Fibroblast of skin of abdomen (primary cell): ENCODE results near the gene OR8G5. TPM values are rescaled to one million over a fixed set of nuclear protein-coding genes. Genes with fewer than 3 reads are reported as not detected.
"Not testable (repeated sequence)": the region's sequence is repeated elsewhere in the genome, so short reads cannot be mapped to it uniquely, and the experiment has no call there.

Experiments used
- DNase-seq: peaks from one replicate; pipeline ENCODE4 v3.0.0-alpha.2; 2013
- polyA plus RNA-seq, 2 experiments: library from polyadenylated mRNA; unstranded; fragments of 120-200 nt; gene quantifications; one replicate each; pipeline ENCODE4 v1.2.1, GENCODE V29; 2013; ENCODE audit not compliant: insufficient read length in 2 of 2

The OR8G5 gene, protein sequence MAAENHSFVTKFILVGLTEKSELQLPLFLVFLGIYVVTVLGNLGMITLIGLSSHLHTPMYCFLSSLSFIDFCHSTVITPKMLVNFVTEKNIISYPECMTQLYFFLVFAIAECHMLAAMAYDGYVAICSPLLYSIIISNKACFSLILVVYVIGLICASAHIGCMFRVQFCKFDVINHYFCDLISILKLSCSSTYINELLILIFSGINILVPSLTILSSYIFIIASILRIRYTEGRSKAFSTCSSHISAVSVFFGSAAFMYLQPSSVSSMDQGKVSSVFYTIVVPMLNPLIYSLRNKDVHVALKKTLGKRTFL
- polyA plus RNA-seq (2013, experiment 1 of 2; ENCODE audit: insufficient read length): not detected
- not detected for polyA plus RNA-seq (2013, experiment 2 of 2; ENCODE audit: insufficient read length)

DNA sequence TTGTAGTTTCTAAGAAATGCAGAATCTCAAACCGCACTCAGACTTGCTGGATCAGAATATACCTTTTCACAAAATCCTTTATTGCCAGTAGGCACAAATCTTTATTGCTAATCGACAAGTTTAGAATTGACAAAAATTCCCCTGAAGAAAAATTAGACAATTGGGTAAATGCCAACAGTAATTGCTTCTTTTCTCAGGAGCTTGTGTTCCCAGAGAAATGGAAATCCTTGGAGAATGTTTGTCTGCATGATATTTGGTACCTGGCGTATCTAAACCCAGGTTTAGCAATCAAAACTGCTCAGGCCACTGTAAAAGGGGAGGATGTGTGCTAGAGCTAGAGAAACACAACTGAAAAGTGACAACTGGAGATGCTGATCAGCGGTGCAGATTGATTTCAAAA is at the start of gene OR8G5:
Gene OR8G5 (plus strand): TSS at position 301 of the 400 bp plus-strand sequence. CDS start 8,556 bp downstream, outside the sequence.
- no peak for DNase-seq

DNA sequence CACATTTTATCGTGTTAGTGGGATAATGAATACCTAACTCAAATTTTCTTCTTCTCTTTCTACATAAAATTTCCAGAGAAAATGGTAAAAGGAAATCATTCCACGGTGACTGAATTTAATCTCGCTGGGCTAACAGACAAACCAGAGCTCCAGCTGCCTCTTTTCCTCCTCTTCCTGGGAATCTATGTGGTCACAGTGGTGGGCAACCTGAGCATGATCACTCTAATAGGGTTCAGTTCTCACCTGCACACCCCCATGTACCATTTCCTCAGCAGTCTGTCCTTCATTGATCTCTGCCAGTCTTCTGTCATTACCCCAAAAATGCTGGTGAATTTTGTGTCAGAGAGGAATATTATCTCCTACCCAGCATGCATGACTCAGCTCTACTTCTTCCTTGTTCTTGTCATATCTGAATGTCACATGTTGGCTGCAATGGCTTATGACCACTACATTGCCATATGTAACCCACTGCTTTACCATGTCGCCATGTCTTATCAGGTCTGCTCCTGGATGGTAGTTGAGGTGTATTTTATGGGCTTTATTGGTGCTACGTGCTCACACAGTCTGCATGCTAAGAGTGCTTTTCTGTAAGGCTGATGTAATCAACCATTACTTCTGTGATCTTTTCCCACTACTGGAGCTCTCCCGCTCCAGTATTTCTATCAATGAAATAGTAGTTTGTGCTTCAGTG is 48.9 kb upstream of the OR8G5 start:
- no peak for DNase-seq

DNA sequence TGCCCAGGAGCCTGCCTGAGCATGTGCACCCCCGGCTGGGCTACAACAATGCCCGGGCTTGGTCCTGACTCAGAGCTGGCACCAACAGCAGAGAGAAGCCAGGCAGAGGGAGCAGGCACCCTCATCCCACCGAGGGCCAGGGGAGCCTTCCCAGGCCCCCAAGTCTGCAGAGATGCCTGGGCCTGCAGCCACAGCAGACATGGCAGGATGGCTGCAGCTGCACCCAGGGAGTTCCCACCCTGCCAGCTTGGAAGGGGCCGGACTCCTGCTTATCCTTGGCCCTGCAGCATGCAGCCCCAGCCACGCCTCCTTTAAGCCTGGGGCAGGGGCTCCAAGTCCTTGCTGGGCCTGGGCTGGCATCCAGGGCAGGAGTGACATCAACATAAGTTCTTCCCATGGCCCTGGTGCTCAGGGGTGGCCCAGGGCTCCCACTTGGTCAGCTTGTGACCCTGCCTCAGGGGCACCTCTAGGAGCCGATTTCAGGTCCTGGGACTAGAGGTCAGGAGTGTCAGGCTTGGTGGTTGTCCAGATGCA is 46.3 kb upstream of the OR8G5 start:
- DNase-seq: no peak

DNA sequence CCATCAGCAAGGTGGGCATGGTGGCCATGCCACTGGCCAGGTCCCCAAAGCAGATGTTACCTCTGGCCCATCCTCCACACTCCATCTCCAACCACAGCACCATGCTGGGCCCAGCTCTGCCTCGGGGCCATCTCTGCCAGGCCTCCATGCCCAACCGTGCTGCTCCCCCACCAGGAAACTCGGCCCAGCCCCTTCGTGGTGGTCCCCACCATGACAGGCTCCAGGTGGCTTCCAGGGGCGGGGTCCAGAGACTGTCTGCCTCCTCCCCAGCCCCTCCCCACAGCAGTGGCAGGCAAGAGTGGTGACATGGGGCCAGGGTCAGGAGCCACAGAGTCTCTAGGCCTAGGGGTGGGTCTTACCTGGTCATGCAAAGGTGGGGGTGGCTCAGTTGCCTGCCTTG is 45.8 kb upstream of the OR8G5 start:
- no peak for DNase-seq

DNA sequence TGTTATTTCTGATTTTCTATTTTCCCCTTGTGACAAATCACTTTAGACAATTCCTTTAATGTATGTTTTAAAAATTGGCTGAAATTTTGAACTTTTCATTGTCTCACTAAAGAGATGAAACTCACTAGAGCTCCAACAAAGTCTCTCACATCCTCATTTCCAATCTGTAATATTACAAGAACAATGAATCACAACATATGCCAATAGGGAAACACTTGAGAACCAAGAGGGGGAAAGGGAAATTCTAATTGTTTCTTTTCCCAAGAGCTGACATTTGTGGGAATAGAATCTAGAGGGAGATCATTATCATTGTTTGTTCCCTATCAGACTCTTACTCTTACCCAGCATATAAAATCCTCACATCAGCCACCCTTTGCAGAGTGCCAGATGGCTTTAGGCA is 44.9 kb upstream of the OR8G5 start:
- DNase-seq: no peak

DNA sequence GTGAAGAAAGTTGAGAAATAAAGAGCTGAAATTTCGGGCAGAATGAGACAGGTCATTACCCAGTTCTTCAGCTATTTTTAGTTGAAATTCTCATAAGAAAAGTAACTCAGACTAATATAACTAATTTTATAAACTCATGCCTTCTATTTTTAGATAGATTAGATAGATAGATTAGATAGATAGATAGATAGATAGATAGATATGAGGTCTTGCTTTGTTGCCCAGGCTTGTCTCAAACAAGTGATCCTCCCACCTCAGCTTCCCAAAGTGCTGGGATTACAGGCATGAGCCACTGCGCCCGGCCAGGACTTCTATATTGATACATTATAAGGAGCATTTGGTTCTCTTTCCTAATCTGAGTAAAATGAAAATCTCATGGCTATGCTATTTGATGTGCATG is 42.1 kb upstream of the OR8G5 start:
- no peak for DNase-seq

DNA sequence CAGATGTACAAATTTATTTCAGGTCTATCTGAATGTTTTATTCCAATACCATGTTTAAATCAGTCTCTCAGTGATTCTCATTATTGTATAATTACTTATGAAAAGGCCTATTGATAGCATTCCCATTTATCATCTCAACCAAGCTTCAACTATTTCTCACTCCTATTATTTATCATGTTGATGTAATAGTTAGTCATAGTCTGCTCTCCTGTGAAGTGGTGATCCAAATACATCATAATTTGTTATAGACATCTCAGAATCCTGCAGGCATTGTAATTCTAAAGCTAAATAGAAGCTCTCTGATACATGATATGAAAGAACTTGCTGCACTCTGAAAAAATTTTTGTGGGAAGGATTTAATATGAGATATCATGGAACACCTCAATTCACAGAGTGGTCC is 37.0 kb upstream of the OR8G5 start:
- no peak for DNase-seq

DNA sequence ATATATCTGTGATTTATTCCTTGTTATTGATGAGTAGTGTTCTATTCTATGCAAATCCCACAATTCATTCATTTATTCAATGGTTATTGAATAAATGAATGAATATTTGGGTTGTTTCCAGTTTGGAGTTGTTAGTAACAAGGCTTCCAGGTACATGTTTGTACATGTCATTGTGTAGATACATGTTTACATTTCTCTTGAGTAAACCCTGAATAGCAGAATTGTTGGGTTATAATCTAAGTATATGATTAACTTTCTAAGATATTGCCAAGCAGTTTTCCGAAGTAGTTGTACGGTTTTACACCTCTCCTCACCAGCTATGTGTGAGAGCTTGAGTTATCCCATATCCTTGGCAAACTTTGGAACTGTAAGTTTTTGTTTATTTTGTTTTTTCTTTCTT is 33.8 kb upstream of the OR8G5 start:
- DNase-seq: no peak

DNA sequence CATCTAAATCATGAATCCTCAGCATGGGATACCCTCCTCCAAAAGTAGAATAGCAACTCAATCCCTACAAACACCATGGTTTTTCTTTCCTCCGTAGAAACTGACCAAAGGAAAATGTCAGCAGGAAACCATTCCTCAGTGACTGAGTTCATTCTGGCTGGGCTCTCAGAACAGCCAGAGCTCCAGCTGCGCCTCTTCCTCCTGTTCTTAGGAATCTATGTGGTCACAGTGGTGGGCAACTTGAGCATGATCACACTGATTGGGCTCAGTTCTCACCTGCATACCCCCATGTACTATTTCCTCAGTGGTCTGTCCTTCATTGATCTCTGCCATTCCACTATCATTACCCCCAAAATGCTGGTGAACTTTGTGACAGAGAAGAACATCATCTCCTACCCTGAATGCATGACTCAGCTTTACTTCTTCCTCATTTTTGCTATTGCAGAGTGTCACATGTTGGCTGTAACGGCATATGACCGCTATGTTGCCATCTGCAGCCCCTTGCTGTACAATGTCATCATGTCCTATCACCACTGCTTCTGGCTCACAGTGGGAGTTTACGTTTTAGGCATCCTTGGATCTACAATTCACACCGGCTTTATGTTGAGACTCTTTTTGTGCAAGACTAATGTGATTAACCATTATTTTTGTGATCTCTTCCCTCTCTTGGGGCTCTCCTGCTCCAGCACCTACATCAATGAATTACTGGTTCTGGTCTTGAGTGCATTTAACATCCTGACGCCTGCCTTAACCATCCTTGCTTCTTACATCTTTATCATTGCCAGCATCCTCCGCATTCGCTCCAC is 31.4 kb upstream of the OR8G5 start:
- not testable (repeated sequence) for DNase-seq

DNA sequence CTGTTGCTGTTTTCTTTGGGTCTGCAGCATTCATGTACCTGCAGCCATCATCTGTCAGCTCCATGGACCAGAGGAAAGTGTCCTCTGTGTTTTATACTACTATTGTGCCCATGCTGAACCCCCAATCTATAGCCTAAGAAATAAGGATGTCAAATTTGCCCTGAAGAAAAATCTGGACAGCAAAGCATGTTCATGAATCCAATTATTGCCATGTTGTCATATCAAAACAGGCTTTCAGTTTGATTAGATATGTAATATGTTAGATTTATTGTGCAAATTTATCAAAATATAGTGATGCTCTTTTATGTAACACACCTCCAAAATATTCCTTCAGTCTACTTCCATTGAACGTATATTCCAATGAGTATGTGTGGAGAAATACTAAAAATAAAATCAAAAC is 30.7 kb upstream of the OR8G5 start:
- no peak for DNase-seq

DNA sequence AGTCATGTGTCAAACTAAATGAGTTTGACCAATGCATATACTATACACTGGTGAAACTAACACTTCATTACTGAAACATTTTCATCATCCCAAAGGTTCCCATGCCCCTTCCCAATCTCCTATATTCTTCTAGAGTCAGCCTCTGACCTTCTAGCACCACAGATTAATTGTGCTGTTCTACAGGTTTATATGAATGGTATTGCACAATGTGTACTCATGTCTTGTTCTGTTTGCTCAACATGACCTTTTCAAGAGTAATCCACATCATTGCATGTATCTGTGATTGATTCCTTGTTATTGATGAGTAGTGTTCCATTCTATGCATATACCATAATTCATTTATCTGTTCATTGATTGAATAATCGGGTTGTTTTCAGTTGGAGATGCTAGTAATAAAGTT is 22.8 kb upstream of the OR8G5 start:
- DNase-seq: no peak

DNA sequence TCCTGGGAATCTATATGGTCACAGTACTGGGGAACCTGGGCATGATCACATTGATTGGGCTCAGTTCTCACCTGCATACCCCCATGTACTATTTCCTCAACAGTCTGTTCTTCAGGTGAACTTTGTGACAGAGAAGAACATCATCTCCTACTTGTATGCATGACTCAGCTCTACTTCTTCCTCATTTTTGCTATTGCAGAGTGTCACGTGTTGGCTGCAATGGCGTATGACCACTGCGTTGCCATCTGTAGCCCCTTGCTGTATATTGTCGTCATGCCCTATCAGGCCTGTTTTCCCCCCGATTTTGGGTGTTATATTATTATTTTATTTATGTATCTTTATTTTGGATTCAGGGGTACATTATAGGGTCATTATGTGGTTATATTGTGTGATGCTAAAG is 17.7 kb upstream of the OR8G5 start:
- no peak for DNase-seq

DNA sequence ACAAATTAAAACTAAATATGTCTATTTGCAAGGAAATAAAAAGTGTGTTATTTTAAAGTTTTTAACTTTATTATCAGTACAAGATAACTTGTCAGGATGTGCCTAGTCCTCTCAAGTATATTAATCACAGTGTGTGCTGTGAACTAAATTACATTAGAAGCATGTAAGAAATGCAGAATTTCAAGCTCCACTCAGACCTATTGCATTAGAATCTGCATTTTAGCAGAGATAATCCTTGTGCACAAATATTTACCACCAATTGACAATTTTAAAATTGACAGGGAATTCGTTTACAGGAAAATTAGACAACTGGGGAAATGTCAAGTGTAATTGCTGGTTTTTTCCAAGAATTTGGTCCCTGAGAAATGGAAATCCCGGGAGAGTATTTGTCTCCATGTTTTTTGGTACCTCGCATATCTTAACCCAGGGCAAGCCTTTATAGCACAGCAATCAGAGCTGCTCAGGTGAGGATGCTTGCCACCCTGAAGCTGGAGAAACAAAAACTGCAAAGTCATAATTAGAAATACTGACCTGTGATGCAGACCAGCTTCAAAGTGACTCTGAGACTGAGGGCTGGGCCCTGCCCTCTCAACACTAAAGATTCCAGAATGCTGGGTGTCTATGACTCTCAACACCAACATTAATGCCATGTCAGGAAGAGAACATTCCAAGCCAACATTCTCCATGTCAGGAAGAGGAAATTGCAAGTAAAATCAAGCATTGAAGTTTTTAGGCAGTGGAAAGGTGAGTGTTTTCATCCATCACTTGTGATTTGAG is 15.4 kb upstream of the OR8G5 start, which contains the start of gene OR8G1:
Gene OR8G1 (plus strand): TSS at position 475 of the 777 bp plus-strand sequence. CDS start 8,581 bp downstream, outside the sequence.
- no peak for DNase-seq

DNA sequence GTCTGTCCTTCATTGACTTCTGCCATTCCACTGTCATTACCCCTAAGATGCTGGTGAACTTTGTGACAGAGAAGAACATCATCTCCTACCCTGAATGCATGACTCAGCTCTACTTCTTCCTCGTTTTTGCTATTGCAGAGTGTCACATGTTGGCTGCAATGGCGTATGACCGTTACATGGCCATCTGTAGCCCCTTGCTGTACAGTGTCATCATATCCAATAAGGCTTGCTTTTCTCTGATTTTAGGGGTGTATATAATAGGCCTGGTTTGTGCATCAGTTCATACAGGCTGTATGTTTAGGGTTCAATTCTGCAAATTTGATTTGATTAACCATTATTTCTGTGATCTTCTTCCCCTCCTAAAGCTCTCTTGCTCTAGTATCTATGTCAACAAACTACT is 6.3 kb upstream of the OR8G5 start:
- DNase-seq: not testable (repeated sequence)

DNA sequence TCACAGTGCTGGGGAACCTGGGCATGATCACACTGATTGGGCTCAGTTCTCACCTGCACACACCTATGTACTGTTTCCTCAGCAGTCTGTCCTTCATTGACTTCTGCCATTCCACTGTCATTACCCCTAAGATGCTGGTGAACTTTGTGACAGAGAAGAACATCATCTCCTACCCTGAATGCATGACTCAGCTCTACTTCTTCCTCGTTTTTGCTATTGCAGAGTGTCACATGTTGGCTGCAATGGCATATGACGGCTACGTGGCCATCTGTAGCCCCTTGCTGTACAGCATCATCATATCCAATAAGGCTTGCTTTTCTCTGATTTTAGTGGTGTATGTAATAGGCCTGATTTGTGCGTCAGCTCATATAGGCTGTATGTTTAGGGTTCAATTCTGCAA is 8.9 kb downstream of the OR8G5 start:
- DNase-seq: not testable (repeated sequence)

DNA sequence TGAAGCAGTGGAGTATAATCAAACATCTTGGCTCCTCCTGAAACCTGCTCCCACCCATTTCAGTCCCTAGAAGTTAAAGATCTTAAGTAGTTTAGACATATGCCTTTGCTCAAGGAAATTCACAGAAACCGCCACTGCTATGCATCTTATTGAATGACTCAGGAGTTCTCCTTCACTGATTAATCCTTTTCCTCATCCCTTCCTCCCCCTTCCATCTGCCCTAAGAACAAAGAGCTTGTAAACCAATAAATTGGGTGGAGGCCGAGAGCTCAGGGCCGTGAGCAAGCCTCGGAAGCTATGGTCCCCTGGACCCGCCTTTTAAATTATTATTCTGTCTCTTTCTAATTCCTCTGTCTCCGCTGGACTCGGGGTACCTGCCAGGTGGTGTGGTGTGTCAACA is 14.7 kb downstream of the OR8G5 start:
- DNase-seq: peak; percentile 23

DNA sequence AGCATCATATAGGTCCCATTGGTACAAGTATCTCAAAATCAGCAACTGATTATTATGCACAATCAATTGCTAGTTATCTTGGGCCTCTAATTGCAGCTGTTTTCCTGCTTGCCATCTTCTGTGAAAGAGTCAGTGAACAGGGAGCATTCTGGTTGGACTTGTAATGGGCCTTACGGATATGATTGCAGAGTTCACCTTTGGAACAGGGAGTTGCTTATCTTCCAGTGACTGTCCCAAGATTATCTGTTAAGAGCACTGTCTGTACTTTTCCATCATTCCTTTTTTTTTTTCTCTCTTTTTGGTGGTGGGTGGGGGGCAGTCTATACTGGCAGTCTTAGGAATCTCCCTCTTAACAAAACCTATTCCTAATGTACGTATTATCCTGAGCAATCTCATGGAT is 17.8 kb downstream of the OR8G5 start:
- no peak for DNase-seq

DNA sequence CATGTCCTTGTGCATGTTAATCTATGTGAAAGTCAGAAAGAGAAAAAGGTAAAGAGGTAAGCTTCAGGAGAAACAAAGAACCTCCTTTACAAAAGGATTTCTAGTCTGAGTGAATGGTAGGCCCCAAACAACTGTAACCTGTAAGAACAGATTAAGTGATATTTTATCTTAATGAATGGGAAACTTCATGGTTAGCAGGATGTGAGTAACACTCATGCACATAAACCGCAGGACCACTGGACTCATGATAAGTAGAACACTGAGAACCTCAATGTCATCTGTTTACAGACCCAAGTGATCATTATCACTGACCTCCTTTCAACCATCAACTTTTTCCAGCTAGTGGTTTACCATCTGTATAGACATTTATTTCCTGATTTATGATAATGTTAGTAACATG is 19.9 kb downstream of the OR8G5 start:
- DNase-seq: peak; percentile 16

DNA sequence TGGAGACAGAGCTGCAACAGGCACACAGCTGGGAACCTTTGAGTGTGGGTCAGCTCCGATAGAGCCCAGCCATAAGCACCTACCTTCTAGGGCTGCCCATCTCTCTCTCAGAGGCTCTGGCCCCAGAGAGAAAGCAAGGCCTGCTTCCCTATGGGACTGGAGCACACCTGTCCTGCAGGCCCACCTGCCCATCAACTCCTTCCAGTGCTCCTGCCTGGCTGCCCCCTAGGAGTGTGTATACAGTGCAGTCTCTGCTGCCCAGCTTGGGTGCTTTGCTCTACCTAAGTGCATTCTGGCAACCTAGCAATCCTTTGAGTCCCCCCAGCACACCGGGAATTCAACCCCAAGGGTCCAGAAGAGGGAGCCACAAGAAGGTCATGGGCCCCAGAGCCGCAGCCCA is 21.0 kb downstream of the OR8G5 start:
- DNase-seq: no peak

DNA sequence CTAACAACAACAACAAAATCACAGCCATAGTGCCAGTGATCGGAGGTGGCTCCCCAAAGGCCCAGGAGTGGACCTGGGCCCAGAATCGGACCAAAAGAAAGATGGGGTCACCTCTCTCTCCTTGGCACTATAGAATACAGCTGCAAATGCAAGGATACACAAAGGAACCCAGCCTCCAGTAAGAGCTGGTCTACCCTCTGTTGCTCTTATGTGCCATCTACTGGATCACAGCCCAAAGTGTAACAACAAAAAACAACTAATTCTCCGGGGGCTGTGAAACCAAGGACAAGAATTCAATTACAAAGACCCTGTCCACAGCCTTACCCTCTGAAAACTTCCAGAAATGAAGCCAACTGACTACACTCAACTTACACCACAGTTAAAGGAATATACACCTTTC is 21.6 kb downstream of the OR8G5 start:
- no peak for DNase-seq

DNA sequence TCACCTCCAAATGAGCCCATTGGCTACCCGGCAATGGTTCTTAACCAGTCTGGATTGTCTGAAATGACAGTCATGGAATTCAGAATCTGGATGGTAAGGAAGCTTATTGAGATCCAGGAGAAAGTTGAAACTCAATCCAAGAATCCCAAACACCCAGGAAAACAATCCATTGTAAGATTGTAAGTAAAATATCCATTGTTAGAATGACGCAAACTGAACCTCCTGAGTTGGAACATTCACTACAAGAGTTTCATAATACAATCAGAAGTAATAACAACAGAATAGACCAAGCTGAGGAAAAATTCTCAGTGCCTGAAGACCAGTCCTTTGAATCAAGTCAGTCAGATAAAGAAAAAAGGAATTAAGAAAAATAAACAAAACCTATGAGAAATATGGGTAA is 22.1 kb downstream of the OR8G5 start:
- no peak for DNase-seq
